Right lobe of liver (tissue), 6 donors: ENCODE measurements around the gene TP53RK. TPM values are rescaled to one million over a fixed set of nuclear protein-coding genes. Genes with fewer than 3 reads are reported as not detected.

Experiments
- ATAC-seq, 4 donors: fragments of 200-7000 bp; cut with Tn5 transposase; one replicate each; pipeline ENCODE4 v1.9.1; 2020; ENCODE audit warnings: mild to moderate bottlenecking in 4 of 4, moderate library complexity in 4 of 4
- DNase-seq, 3 donors: peaks; one replicate each; pipeline ENCODE4 v3.0.0-alpha.2; 2020
- H3K27ac ChIP-seq, 3 donors: fragments of 200-600 bp; one replicate each; pipeline ENCODE4 v1.8.0; 2022
- H3K27me3 ChIP-seq, 2 donors: fragments of 200-600 bp; one replicate each; pipeline ENCODE4 v1.8.0; 2022
- H3K36me3 ChIP-seq, 4 donors: fragments of 200-600 bp; sonication (generic) in 1 of 4; one replicate each; pipeline versions ENCODE4 v1.5.1 to v1.8.0; 2017 to 2022; ENCODE audit warnings: control low read depth in 1 of 4
- H3K4me1 ChIP-seq, 4 donors: fragments of 200-600 bp; sonication (generic) in 1 of 4; one replicate each; pipeline versions ENCODE4 v1.5.1 to v1.8.0; 2017 to 2022; ENCODE audit warnings: control low read depth in 1 of 4
- H3K4me3 ChIP-seq, 3 donors: fragments of 200-600 bp; one replicate each; pipeline ENCODE4 v1.8.0; 2022
- H3K9me3 ChIP-seq, 4 donors: fragments of 200-600 bp; sonication (generic) in 1 of 4; one replicate each; pipeline versions ENCODE4 v1.5.1 to v1.8.0; 2017 to 2022; ENCODE audit warnings: control low read depth in 1 of 4
- POLR2A ChIP-seq: fragments of 450-650 bp; IDR thresholded peaks from one replicate; pipeline ENCODE4 v1.6.1; 2017; ENCODE audit warnings: antibody characterized with exemption, mild to moderate bottlenecking
- WGBS: methylation state at CpG from one replicate; pipeline ENCODE4 v1.1.6; 2018; ENCODE audit warnings: low coverage, low lambda C conversion rate; ENCODE audit not compliant: insufficient coverage; ENCODE audit errors: missing lambda C conversion rate; 5-methylcytosine and 5-hydroxymethylcytosine counted together
- intact Hi-C, 2 donors: fragments of 100-400 bp; cut with DNase I; formaldehyde crosslinking; loops; one replicate each; pipeline versions ENCODE4 v1.11.2 to v1.14.1; 2022
- total RNA-seq, 6 experiments: library from RNA; depleted of rRNA in 2 of 6; stranded (reverse); fragments of >200 nt in 2 of 6; fragmentation: NEBNext Ultra II Directional in 3 of 6; extraction: Animal tissue kit (Norgen Biotek cat#: 25700) in 3 of 6; gene quantifications; one replicate each; pipeline versions ENCODE4 v1.1.0 to v1.2.4, GENCODE V29; 2016 to 2023
- TF ChIP-seq, protein P1 (sequence below), 4 donors: fragments of 200-600 bp in 3 of 4; fragments of 450-650 bp in 1 of 4; IDR thresholded peaks; one replicate each; pipeline versions ENCODE4 v1.5.1 to v1.8.0; 2016 to 2022; ENCODE audit warnings: antibody characterized with exemption in 4 of 4, mild to moderate bottlenecking in 2 of 4
- donor health status: DM: no; HTN: yes; CAD: no.
- donor health status: DM: no; HTN: no; CAD: no.
- donor health status: DM: no; HTN: no; CAD: no.
- donor health status: DM: no; HTN: yes; CAD: no.
- donor health status: DM: no; HTN: yes; CAD: no.

The TP53RK gene
- total RNA-seq, 6 experiments from 2014 or later, result 3.1 to 10.0 (median 5.2) TPM

DNA sequence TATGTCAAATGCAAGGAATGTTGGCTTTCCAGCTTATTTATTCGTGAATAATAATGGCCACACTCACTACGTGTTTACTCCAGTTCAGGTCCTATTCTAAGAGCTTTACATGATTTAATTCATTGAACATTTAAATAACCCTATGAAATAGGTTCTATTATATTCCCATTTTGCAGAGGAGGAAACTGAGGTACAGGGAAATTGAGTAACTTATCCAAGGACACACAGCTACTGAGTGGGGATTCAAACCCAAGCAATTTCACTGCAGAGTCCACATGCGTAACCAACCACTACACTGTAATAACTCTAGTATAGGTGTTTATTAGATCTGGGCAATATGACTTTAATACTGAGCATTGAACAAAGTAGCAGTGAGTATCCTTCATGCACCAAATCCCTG, 25.7 kb downstream of the TP53RK start:
- no peak for TF ChIP-seq POLR2A
- TF ChIP-seq, protein P1, sequence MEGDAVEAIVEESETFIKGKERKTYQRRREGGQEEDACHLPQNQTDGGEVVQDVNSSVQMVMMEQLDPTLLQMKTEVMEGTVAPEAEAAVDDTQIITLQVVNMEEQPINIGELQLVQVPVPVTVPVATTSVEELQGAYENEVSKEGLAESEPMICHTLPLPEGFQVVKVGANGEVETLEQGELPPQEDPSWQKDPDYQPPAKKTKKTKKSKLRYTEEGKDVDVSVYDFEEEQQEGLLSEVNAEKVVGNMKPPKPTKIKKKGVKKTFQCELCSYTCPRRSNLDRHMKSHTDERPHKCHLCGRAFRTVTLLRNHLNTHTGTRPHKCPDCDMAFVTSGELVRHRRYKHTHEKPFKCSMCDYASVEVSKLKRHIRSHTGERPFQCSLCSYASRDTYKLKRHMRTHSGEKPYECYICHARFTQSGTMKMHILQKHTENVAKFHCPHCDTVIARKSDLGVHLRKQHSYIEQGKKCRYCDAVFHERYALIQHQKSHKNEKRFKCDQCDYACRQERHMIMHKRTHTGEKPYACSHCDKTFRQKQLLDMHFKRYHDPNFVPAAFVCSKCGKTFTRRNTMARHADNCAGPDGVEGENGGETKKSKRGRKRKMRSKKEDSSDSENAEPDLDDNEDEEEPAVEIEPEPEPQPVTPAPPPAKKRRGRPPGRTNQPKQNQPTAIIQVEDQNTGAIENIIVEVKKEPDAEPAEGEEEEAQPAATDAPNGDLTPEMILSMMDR (IDR thresholded peaks at IDR 0.05), result no peak
- H3K27ac ChIP-seq, result no peak overlapping the region
- H3K4me1 ChIP-seq, result peaks cover 0 to 18% (median 6%) of the 10 kb centered on the region in 4 donors
- no peak overlapping the region for H3K4me3 ChIP-seq
- no peaks in the 10 kb centered on the region for H3K9me3 ChIP-seq
- no peaks in the 10 kb centered on the region for H3K36me3 ChIP-seq
- 83% methylated on average over 3 of the region's 3 CpGs for WGBS
- ATAC-seq (no peak), DNase-seq (no peak)
- intact Hi-C loops, result no loop called here
- no peaks in the 10 kb centered on the region for H3K27me3 ChIP-seq

DNA sequence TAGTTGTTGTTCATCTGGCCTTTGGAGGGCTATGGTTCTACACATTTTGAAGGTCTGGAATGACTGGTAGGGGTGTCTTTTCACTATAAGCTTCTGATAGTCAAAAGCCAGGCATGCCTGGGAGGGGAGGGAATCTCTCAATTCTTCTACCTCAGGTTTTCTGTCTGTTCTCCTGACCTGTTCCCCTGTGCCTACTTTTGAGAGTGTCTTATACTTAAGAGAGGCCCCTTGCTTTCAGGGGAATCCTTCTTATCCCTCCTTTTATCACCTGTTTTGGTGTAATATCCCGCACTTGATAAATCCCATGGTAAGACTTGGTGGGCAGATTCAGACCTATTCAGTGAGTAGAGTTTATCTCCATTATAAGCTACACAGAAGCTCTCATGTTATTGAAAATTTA, 27.6 kb downstream of the TP53RK start:
- no peaks in the 10 kb centered on the region for H3K36me3 ChIP-seq
- H3K27ac ChIP-seq, result no peak overlapping the region
- ATAC-seq (no peak), DNase-seq (no peak)
- no peak overlapping the region for H3K4me3 ChIP-seq
- H3K9me3 ChIP-seq, result no peaks in the 10 kb centered on the region
- peaks cover 0 to 2% (median under 1%) of the 10 kb centered on the region in 4 donors for H3K4me1 ChIP-seq
- TF ChIP-seq POLR2A, result no peak
- TF ChIP-seq, protein P1 (IDR thresholded peaks at IDR 0.05), result no peak
- H3K27me3 ChIP-seq, result no peaks in the 10 kb centered on the region
- intact Hi-C loops, result no loop called here
- WGBS, result 100% methylated on average over 1 of the region's 1 CpG

DNA sequence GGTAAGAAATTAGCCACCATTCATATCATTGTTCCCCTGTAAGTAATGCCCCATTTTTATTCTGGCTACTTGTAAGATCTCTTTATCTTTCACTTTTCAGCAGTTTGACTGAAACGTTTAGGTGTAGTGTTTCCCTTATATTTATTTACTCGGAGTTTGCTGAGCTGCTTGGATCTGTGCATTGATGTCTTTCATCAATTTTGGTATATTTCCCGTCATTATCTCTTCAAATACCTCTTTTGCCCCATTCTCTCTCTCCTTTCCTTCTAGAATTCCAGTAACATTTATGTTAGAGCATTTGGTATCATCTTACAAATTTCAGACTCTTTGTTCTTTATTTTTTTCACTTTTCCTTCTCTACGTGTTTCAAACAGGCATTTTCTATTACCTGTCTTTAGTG, 28.8 kb downstream of the TP53RK start:
- TF ChIP-seq POLR2A, result no peak
- TF ChIP-seq, protein P1 (IDR thresholded peaks at IDR 0.05), result no peak
- Histone ChIP-seq H3K27me3 (no peaks in the 10 kb centered on the region), H3K9me3 (no peaks in the 10 kb centered on the region), H3K4me1 (no peaks in the 10 kb centered on the region), H3K27ac (no peak overlapping the region), H3K36me3 (no peaks in the 10 kb centered on the region), H3K4me3 (no peak overlapping the region)
- ATAC-seq (no peak), DNase-seq (no peak)
- 75% methylated on average over 4 of the region's 4 CpGs for WGBS
- intact Hi-C loops, result no loop called here

DNA sequence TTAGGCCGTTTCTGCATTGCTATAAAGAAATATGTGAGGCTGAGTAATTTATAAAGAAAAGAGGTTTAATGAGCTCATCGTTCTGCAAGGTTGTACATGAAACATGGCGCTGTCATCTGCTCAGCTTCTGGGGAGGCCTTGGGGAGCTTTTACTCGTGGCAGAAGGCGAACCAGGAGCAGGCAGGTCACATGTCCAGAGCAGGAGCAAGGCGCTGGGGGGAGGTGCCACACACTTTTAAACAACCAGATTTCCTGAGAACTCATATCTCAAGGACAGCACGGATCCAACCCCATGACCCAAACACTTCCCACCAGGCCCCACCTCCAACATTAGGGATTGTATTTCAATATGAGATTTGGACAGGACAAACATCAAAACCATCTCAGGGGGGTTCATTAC, 31.6 kb downstream of the TP53RK start:
- H3K36me3 ChIP-seq, result no peaks in the 10 kb centered on the region
- no peaks in the 10 kb centered on the region for H3K4me1 ChIP-seq
- intact Hi-C loops, result no loop called here
- no peaks in the 10 kb centered on the region for H3K9me3 ChIP-seq
- ATAC-seq (no peak), DNase-seq (no peak)
- TF ChIP-seq, protein P1 (IDR thresholded peaks at IDR 0.05), result no peak
- no peak for TF ChIP-seq POLR2A
- no peaks in the 10 kb centered on the region for H3K27me3 ChIP-seq
- H3K4me3 ChIP-seq, result no peak overlapping the region
- H3K27ac ChIP-seq, result no peak overlapping the region
- 79% methylated on average over 5 of the region's 7 CpGs for WGBS

DNA sequence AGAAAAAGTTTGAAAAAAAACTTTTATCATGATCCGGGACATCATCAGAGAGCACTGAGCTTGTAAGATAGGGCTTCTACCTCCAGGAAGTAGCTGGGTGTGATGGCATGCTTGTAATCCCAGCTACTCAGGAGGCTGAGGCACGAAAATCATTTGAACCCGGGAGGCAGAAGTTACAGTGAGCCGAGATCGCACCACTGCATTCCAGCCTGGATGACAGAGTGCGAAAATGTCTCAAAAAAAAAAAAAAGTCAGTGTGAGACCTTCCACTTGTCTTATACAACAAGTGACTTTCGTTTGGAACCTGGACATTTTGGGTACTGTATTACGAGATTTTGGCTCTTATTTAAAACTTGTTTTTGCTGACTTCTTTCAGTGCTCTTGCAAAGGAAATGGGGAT, 32.1 kb downstream of the TP53RK start:
- H3K36me3 ChIP-seq, result no peaks in the 10 kb centered on the region
- ATAC-seq, result no peak
- no peak overlapping the region for H3K4me3 ChIP-seq
- no peak for DNase-seq
- intact Hi-C loops, result no loop called here
- no peaks in the 10 kb centered on the region for H3K9me3 ChIP-seq
- H3K4me1 ChIP-seq, result no peaks in the 10 kb centered on the region
- H3K27me3 ChIP-seq, result no peaks in the 10 kb centered on the region
- no peak overlapping the region for H3K27ac ChIP-seq
- 87% methylated on average over 8 of the region's 8 CpGs for WGBS
- TF ChIP-seq, protein P1 (IDR thresholded peaks at IDR 0.05), result no peak
- TF ChIP-seq POLR2A, result no peak
